ENCODE data around the gene DNMT3L.
"Not testable (repeated sequence)": the region's sequence is repeated elsewhere in the genome, so short reads cannot be mapped to it uniquely, and the experiment has no call there.

Gene DNMT3L

GRCh38 chr21:44261675-44262295, at the start of gene DNMT3L:
Gene DNMT3L (minus strand): TSS chr21:44261897. CDS start chr21:44261259, 638 bp downstream.
- no peak for DNase-seq

DNA sequence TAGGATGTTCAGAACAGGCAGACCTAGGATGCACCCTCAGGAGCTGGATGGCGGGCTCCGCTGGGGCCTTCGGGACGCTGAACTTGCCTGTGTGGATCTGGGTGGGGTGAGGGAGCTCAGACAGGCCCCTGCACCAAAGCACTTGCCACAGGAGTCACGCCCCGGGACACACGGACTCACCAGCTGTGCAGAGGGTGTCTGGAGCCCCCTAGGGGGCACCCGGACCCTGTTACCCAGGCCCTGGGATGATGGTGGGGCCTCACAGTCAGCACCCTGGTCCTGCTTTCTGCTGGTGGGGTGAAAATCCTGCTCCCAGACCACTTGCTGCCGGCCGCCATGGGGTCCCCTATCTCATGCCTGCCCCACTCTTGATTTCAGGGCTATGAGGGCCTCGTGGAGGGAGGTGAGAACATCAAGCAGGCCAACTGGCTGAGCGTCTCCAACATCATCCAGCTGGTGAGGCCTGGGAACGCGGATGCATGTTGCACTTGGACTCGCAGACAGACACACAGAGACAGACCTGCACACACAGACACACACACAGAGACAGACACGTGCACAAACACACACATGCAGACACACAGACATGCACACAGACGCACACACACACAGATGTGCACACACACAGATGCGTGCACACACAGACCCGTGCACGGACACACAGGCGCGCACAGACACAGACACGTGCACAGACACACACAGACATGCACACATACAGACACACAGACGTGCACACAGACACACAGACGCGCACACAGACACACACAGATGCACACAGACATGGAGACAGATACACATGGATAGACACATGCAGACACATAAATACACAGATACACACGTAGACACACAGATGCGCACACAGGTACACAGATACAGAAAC, 49.2 kb upstream of the DNMT3L start:
- DNase-seq = no peak

DNA sequence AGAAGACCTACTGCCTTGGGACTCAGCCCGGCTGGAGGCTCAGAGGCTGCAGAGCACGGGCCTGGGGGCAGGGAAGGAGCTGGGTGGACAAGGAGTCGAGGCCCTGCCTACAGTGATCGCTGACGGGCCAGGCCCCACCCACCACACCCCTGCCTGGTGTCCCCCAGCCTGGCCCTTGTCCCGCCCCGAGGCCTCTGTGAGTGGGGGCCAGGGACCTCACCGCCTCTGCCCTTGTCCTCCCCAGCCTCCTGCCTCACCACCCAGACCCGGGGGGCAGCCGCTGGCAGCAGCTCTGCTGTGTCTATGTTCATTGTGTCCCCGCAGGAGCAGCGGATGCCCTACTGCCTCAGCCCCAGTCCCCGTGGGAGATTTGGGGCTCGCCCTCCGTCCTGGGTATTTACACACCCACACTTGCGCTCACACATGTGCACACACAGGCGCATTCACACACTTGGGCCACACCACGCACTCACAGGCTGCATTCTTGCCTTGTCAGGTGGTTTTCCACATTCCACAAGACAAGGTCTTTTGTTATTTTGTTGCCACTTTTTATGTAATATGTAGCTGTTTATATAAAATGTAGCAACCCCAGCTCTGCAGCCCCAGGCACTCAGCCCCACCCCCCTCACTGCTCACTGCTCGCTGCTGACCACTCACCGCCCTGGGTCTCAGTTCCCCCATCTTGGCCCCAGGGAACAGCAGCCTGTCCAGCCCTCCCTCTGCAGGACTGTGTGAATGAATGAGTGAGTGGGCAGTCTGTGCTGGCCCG, 45.4 kb upstream of the DNMT3L start:
- no peak for DNase-seq

DNA sequence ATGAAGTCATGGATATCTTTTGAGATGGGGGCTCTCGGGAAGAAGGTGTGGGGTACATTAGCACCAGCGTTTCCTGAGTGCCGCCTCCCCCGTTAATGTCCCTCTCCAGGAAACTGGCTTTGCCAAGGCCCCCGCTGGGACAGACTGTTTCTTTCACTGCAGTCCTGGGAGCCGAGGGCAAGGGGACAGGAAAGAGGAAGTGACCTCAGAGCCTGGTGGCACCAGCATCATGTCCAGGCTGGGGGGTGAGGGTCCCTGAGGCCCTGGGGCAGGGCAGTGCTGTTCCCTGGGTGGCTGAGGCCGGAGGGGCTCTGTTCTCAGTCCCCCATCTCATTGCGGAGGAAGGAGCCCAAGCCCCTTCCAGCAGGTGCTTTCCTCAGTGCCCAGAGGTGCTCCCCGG, 44.0 kb upstream of the DNMT3L start:
- DNase-seq = no peak

GRCh38 chr21:44304877-44305293, 43.2 kb upstream of the DNMT3L start:
- peak; percentile 61 for DNase-seq

DNA sequence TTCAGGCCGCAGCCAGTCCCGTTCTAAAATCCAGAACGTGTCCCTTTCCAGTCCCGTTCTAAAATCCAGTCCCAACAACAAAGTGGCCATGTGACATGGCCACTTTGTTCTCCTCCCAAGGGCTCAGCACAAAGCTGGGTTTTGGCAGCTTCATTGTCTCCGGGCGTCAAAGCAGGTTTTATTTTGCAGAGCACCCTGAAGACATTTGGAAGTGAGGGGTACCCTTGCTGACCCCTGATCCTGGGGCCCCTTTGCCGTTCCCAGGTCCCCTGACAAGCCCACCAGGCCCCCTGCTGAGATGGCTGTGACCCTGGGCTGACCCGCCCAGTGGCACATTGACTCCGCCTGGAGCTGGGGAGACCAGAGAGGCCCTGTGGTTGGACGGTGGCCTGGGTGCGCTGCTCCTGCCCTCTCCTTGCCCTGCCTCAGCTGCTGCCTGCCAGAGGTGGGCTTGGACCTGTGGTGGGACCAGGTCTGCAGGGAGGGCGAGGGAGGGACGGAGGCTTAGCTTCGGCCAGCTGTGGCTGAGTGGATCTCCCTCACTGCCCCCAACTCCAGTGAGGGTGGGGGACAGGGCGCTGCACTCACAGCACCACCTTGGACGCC, 42.4 kb upstream of the DNMT3L start:
- DNase-seq = no peak

- DNase-seq = no peak
These were observed 41.8 kb upstream of the DNMT3L start for GRCh38 chr21:44303490-44303981.

GRCh38 chr21:44302573-44303401, 41.1 kb upstream of the DNMT3L start:
- DNase-seq = not testable (repeated sequence)

DNA sequence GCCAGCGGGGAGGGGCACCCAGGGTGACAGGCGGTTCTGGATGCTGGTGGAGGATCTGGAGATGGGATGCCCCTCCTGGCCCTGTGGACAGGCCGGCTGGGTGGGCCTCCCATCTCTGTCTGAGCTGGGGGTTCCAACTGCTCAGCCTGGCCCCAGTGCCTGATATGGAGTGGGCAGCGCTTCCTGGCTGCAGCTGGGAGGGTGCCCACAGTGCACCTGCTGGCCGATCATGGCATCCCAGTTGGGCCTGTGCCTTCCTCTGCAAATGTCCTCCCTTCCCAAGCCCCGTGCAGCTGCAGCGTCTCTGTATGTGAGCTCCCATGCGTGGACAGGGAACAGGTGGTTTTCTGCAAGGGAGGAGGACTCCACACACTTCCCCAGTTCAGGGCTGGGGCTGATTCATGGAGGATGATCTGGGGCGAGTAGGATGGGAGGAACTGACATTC, 40.3 kb upstream of the DNMT3L start:
- no peak for DNase-seq

DNA sequence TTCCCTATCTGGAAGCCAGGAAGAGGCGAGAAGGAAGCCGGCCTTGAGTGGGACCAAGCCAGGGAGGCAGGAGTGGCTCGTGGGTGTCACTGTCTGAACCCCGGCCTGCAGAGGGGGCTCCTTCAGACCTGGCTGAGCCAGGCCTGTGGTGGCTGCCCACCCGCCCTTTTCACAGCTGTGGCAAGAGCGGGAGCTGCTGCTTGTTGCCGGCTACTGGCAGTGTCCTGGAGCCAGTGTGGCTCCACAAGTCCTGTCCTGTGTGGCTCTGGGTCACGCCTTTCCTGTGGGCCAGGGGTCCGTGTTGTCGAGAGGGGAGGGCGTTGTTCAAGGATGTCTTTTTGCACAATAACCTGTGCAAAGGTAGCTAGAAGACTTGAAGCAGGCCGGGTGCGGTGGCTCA, 39.4 kb upstream of the DNMT3L start:
- no peak for DNase-seq

- DNase-seq = peak; percentile 76
These were observed 38.7 kb upstream of the DNMT3L start for GRCh38 chr21:44300262-44300959.

- peak; percentile 78 for DNase-seq
These were observed 38.0 kb upstream of the DNMT3L start, which contains the start of gene PFKL for GRCh38 chr21:44299458-44300261. Gene PFKL (plus strand): TSS chr21:44300053. CDS start chr21:44300106, 53 bp downstream.

- no peak for DNase-seq
These were observed 37.4 kb upstream of the DNMT3L start for GRCh38 chr21:44299085-44299457.

DNA sequence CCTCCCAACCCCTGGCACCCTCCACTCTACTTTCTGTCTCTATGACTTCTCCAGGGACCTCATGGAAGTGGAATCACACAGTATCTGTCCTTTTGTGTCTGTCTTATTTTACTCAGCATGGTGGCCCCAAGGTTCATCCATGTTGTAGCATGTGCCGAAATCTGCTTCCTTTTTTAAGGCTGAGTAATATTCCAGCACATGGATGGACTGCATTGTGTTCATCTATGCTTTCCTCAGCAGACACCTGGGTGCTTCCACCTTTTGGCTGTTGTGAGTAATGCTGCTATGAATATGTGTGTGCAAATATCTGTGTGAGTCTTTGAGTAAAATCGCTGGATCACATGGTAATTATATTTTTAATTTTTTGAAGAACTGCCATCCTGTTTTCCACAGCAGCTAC, 36.6 kb upstream of the DNMT3L start:
- DNase-seq = no peak

DNA sequence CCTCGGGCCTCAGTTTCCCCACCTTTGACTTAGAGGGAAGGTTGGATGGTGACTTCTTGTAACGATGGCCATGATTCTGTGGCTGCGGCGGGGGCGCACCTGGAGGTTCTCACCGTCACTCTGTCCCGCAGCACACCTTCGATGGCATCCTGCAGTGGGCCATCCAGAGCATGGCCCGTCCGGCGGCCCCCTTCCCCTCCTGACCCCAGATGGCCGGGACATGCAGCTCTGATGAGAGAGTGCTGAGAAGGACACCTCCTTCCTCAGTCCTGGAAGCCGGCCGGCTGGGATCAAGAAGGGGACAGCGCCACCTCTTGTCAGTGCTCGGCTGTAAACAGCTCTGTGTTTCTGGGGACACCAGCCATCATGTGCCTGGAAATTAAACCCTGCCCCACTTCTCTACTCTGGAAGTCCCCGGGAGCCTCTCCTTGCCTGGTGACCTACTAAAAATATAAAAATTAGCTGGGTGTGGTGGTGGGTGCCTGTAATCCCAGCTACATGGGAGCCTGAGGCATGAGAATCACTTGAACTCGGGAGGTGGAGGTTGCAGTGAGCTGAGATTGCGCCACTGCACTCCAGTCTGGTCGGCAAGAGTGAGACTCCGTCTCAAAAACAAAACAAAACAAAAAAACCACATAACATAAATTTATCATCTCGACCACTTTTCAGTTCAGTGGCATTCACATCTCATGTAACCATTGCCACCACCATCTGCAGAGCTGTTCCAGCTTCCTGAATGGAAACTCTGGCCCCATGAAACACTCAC, 36.0 kb upstream of the DNMT3L start:
- peak; percentile 86 for DNase-seq

DNA sequence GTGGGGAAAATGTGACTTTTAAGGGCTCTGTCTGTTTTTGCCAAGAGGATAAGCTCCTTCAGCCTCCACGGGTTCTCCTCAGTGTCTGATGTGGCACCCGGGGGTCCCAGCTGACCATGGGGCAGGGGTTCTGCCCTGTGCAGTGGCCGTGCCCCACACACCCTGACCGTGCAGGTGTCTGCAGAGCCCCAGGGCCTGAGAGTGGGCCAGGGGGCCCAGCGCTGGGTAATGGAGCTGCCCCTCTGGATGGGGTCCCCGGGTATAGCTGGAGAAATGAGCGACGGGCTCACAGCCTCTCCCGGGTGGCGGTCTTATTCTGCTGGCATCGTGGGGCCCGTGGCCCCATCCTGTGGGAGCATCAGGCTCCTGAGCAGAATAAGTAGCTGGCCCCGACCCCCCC, 35.2 kb upstream of the DNMT3L start:
- no peak for DNase-seq

GRCh38 chr21:44296103-44296519, 34.4 kb upstream of the DNMT3L start:
- DNase-seq = no peak

DNA sequence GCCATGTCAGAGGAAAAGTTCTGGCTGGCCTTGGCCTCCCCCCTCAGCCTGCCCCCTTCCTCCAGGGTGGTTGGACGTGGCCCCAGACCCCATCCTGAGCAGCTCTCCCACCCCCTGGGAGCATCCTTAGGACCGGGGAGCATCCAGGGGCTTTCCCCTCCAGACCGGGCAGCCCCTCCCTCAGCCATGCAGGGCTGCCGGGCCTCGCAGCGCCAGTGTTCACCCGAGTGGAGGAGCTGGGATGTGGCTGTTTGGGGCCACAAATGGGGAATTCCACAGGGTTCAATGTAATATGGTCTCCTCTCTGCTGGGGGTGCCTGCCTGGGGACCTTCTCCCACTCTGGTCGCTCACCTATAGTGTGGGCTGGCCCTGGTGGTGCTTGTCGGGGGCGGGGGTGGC, 33.9 kb upstream of the DNMT3L start:
- DNase-seq = no peak

- DNase-seq = no peak
These were observed 33.5 kb upstream of the DNMT3L start for GRCh38 chr21:44295163-44295573.

Measured in stimulated activated CD8-positive, alpha-beta memory T cell treated with anti-CD3 and anti-CD28 coated beads, Interleukin-4, amount 100 ng/mL, for 48 hours (primary cell).